SK-N-SH treated with all-trans-retinoic acid at 6 μM for 48 hours (cell line): Measurements from ENCODE around the gene CCT3.

ENCODE experiments used
- ATAC-seq: fragments of 200-7000 bp; cut with Tn5 transposase; 3 replicates; pipeline ENCODE4 v1.9.1; 2020; ENCODE audit warnings: mild to moderate bottlenecking, moderate library complexity
- ARNTL ChIP-seq: fragments of 450-650 bp; formaldehyde crosslinking; IDR thresholded peaks from 2 replicates; pipeline ENCODE4 v1.5.0; 2020; ENCODE audit warnings: low read depth, mild to moderate bottlenecking, moderate library complexity, borderline replicate concordance
- BACH2 ChIP-seq: fragments of 250-450 bp; sonication (Bioruptor Pico); IDR thresholded peaks from 2 replicates; pipeline ENCODE4 v1.9.0; 2021; ENCODE audit warnings: mild to moderate bottlenecking, borderline replicate concordance
- CSDC2 ChIP-seq: fragments of 250-450 bp; sonication (Bioruptor Pico); IDR thresholded peaks from 2 replicates; pipeline ENCODE4 v1.5.0; 2020; ENCODE audit warnings: mild to moderate bottlenecking, moderate library complexity
- ESRRG ChIP-seq: fragments of 250-450 bp; sonication (Bioruptor Pico); IDR thresholded peaks from 2 replicates; pipeline ENCODE4 v1.6.1; 2021; ENCODE audit warnings: mild to moderate bottlenecking
- GLIS3 ChIP-seq: fragments of 250-450 bp; sonication (Bioruptor Pico); IDR thresholded peaks from 2 replicates; pipeline ENCODE4 v1.5.0; 2020; ENCODE audit warnings: mild to moderate bottlenecking, moderate library complexity
- ISL1 ChIP-seq: fragments of 250-450 bp; sonication (Bioruptor Pico); IDR thresholded peaks from 2 replicates; pipeline ENCODE4 v2.1.2; 2022; ENCODE audit warnings: mild to moderate bottlenecking, moderate library complexity
- OSR1 ChIP-seq: fragments of 250-450 bp; sonication (Bioruptor Pico); IDR thresholded peaks from 2 replicates; pipeline ENCODE4 v1.8.0; 2022; ENCODE audit warnings: moderate library complexity, mild to moderate bottlenecking, inconsistent platforms
- PATZ1 ChIP-seq: fragments of 250-450 bp; sonication (Bioruptor Pico); IDR thresholded peaks from 2 replicates; pipeline ENCODE4 v1.8.0; 2020; ENCODE audit warnings: mild to moderate bottlenecking, moderate library complexity, borderline replicate concordance
- POU6F1 ChIP-seq: fragments of 250-450 bp; sonication (Bioruptor Pico); IDR thresholded peaks from 2 replicates; pipeline ENCODE4 v1.8.0; 2021; ENCODE audit warnings: low read depth, mild to moderate bottlenecking, moderate library complexity, borderline replicate concordance
- PPARA ChIP-seq: fragments of 250-450 bp; sonication (Bioruptor Pico); IDR thresholded peaks from 2 replicates; pipeline ENCODE4 v1.5.0; 2020; ENCODE audit warnings: mild to moderate bottlenecking, borderline replicate concordance
- RARB ChIP-seq: fragments of 250-450 bp; sonication (Bioruptor Pico); IDR thresholded peaks from 2 replicates; pipeline ENCODE4 v1.8.0; 2021; ENCODE audit warnings: mild to moderate bottlenecking, moderate library complexity
- SNAI2 ChIP-seq: fragments of 250-450 bp; sonication (Bioruptor Pico); IDR thresholded peaks from 2 replicates; pipeline ENCODE4 v1.5.0; 2020; ENCODE audit warnings: mild to moderate bottlenecking, moderate library complexity
- TCF4 ChIP-seq: fragments of 250-450 bp; sonication (Bioruptor Pico); IDR thresholded peaks from 2 replicates; pipeline ENCODE4 v1.8.0; 2021; ENCODE audit warnings: mild to moderate bottlenecking, moderate library complexity, borderline replicate concordance
- TOX ChIP-seq: fragments of 250-450 bp; sonication (Bioruptor Pico); IDR thresholded peaks from 2 replicates; pipeline ENCODE4 v1.8.0; 2021; ENCODE audit warnings: mild to moderate bottlenecking, moderate library complexity, borderline replicate concordance
- ZFP3 ChIP-seq: fragments of 250-450 bp; sonication (Bioruptor Pico); IDR thresholded peaks from 2 replicates; pipeline ENCODE4 v1.5.0; 2020; ENCODE audit warnings: mild to moderate bottlenecking, moderate library complexity
- ZFP30 ChIP-seq: fragments of 450-650 bp; formaldehyde crosslinking; IDR thresholded peaks from 2 replicates; pipeline ENCODE4 v1.5.0; 2022; ENCODE audit warnings: mild to moderate bottlenecking, moderate library complexity
- ZNF565 ChIP-seq: fragments of 450-650 bp; formaldehyde crosslinking; conservative IDR thresholded peaks from 2 replicates; pipeline ENCODE4 v1.5.0; 2020; ENCODE audit warnings: low read depth, mild to moderate bottlenecking, moderate library complexity
- ZNF70 ChIP-seq: fragments of 450-650 bp; formaldehyde crosslinking; IDR thresholded peaks from 2 replicates; pipeline ENCODE4 v1.5.0; 2020; ENCODE audit warnings: mild to moderate bottlenecking, moderate library complexity
- ZNF8 ChIP-seq: fragments of 450-650 bp; formaldehyde crosslinking; IDR thresholded peaks from 2 replicates; pipeline ENCODE4 v1.5.0; 2020; ENCODE audit warnings: mild to moderate bottlenecking, moderate library complexity
- TF ChIP-seq, protein P1 (sequence below): fragments of 250-450 bp; sonication (Bioruptor Pico); IDR thresholded peaks from 2 replicates; pipeline ENCODE4 v1.5.0; 2020; ENCODE audit warnings: mild to moderate bottlenecking, moderate library complexity
- TF ChIP-seq, protein P2 (sequence below): fragments of 250-450 bp; sonication (Bioruptor Pico); IDR thresholded peaks from 2 replicates; pipeline ENCODE4 v1.5.1; 2021; ENCODE audit warnings: mild to moderate bottlenecking, moderate library complexity

The CCT3 gene

GRCh38 chr1:156358641-156359040 lies 20.5 kb upstream of the CCT3 start:
- no peak for TF ChIP-seq GLIS3 (CRISPR knock-in tag)
- TF ChIP-seq ARNTL (CRISPR knock-in tag), result no peak
- no peak for TF ChIP-seq ZNF70 (CRISPR knock-in tag)
- TF ChIP-seq, protein P1, sequence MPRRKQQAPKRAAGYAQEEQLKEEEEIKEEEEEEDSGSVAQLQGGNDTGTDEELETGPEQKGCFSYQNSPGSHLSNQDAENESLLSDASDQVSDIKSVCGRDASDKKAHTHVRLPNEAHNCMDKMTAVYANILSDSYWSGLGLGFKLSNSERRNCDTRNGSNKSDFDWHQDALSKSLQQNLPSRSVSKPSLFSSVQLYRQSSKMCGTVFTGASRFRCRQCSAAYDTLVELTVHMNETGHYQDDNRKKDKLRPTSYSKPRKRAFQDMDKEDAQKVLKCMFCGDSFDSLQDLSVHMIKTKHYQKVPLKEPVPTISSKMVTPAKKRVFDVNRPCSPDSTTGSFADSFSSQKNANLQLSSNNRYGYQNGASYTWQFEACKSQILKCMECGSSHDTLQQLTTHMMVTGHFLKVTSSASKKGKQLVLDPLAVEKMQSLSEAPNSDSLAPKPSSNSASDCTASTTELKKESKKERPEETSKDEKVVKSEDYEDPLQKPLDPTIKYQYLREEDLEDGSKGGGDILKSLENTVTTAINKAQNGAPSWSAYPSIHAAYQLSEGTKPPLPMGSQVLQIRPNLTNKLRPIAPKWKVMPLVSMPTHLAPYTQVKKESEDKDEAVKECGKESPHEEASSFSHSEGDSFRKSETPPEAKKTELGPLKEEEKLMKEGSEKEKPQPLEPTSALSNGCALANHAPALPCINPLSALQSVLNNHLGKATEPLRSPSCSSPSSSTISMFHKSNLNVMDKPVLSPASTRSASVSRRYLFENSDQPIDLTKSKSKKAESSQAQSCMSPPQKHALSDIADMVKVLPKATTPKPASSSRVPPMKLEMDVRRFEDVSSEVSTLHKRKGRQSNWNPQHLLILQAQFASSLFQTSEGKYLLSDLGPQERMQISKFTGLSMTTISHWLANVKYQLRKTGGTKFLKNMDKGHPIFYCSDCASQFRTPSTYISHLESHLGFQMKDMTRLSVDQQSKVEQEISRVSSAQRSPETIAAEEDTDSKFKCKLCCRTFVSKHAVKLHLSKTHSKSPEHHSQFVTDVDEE, result no peak
- TF ChIP-seq RARB (CRISPR knock-in tag), result no peak
- no peak for TF ChIP-seq TOX (CRISPR knock-in tag)
- no peak for TF ChIP-seq BACH2 (CRISPR knock-in tag)
- TF ChIP-seq ESRRG, result no peak
- no peak for TF ChIP-seq PATZ1 (CRISPR knock-in tag)
- ATAC-seq, result no peak

DNA sequence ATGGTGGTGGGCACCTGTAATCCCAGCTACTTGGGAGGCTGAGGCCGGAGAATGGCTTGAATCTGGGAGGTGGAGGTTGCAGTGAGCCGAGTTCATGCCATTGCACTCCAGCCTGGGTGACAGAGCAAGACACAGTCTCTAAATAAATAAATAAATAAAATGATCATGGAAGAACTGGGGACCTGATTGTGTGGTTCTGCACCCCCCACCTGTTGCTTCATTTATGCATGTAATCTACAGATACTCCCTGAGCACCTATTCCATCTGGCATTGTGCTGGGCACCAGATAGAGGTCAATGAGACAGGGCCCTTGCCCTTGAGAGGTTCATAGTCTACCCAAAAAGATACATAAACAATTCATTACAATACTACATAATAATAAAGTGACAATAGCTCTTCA lies 19.9 kb upstream of the CCT3 start:
- ATAC-seq, result no peak
- TF ChIP-seq SNAI2 (CRISPR knock-in tag), result no peak
- no peak for TF ChIP-seq ZFP3 (CRISPR knock-in tag)
- TF ChIP-seq, all 23 proteins: peak for 0

GRCh38 chr1:156356875-156357534 lies 18.9 kb upstream of the CCT3 start:
- TF ChIP-seq ISL1 (no peak), CSDC2 (CRISPR knock-in tag) (no peak), GLIS3 (CRISPR knock-in tag) (no peak), ZNF565 (CRISPR knock-in tag) (no peak), ZNF8 (CRISPR knock-in tag) (no peak), PPARA (no peak), TOX (CRISPR knock-in tag) (no peak), POU6F1 (no peak)
- TF ChIP-seq, all 23 proteins: peak for 0
- ATAC-seq, result no peak

DNA sequence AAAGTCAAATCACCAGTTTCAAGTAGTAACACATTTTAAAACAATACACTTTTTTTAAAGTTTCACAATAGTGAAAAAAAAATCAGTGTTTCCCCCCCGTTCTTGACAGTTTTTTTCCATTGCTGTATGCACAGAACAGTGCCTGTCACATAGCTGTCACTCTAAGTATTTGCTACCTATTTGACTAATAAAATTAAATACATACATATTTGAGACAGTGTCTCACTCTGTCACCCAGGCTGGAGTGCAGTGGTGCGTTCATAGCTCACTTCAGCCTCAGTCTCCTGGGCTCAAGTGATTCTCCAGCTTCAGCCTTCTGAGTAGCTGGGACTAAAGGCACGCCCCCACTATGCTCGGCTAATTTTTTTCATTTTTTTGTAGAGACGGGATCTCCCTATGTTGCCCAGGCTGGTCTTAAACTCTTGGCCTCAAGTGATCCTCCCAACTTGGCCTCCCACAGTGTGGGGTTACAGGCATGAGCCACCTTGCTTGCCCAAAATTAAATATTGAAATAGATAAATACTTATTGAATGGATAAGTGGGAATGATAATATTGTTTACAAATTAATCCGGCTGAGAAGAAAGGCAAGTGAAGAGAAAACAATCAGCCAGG lies 18.3 kb upstream of the CCT3 start:
- ATAC-seq, result no peak
- TF ChIP-seq BACH2 (CRISPR knock-in tag), result no peak
- TF ChIP-seq ZFP3 (CRISPR knock-in tag), result no peak
- no peak for TF ChIP-seq PATZ1 (CRISPR knock-in tag)
- no peak for TF ChIP-seq RARB (CRISPR knock-in tag)
- no peak for TF ChIP-seq ZNF8 (CRISPR knock-in tag)
- TF ChIP-seq, protein P1, result no peak
- TF ChIP-seq SNAI2 (CRISPR knock-in tag), result no peak
- TF ChIP-seq ESRRG, result no peak
- TF ChIP-seq GLIS3 (CRISPR knock-in tag), result no peak
- TF ChIP-seq OSR1, result no peak
- TF ChIP-seq ZFP30 (CRISPR knock-in tag), result no peak
- TF ChIP-seq, protein P2, sequence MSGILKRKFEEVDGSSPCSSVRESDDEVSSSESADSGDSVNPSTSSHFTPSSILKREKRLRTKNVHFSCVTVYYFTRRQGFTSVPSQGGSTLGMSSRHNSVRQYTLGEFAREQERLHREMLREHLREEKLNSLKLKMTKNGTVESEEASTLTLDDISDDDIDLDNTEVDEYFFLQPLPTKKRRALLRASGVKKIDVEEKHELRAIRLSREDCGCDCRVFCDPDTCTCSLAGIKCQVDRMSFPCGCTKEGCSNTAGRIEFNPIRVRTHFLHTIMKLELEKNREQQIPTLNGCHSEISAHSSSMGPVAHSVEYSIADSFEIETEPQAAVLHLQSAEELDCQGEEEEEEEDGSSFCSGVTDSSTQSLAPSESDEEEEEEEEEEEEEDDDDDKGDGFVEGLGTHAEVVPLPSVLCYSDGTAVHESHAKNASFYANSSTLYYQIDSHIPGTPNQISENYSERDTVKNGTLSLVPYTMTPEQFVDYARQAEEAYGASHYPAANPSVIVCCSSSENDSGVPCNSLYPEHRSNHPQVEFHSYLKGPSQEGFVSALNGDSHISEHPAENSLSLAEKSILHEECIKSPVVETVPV (CRISPR knock-in tag), result no peak
- TF ChIP-seq ISL1, result no peak
- no peak for TF ChIP-seq TCF4 (CRISPR knock-in tag)
- TF ChIP-seq ZNF70 (CRISPR knock-in tag), result no peak
